AG09319 (cell line): ENCODE measurements around the gene LIFR.

Experiments used
- DNase-seq: peaks from one replicate; pipeline ENCODE4 v3.0.0-alpha.2; 2010; ENCODE audit warnings: low read depth; ENCODE audit errors: extremely low read depth
- CTCF ChIP-seq: IDR thresholded peaks from 2 replicates; pipeline ENCODE4 v1.5.1; 2011; ENCODE audit warnings: low read depth, mild to moderate bottlenecking, inconsistent platforms, low read length, moderate library complexity

Gene LIFR

DNA sequence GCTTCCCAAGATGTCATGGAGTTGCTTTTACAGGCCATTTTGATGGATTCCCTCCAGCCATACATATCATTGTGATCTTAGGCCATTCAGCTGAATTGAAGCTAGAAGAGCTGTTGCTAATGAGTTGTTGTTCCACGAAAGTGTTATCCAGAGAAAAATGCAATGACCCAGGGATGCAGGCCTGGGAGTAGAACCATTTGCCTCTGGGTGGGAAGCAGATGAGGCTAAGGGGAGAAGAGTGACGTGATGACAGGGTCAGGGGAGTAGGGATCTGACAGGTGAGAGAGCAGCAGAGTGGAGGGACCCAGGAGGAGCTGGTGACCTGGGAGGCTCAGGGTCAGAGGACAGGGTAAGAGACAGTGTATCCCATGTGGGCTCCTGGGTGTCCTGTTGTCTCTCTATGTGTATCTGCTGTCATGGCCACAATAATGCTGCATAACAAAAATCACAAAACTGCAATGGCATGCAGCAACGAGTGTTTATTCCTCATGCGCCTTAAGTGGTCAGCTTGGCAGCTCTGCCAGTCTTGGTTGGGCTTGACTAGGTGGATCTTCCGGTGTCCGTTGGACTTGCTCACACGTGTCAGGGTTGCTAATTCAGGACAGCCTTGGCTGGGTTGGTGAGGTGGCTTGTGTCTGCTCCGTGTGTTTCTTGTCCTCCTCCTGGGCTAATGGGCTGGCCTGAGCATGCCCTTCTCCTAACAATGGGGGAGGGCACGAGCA, 90.6 kb downstream of the LIFR start:
- DNase-seq, result no peak
- no peak for TF ChIP-seq CTCF

DNA sequence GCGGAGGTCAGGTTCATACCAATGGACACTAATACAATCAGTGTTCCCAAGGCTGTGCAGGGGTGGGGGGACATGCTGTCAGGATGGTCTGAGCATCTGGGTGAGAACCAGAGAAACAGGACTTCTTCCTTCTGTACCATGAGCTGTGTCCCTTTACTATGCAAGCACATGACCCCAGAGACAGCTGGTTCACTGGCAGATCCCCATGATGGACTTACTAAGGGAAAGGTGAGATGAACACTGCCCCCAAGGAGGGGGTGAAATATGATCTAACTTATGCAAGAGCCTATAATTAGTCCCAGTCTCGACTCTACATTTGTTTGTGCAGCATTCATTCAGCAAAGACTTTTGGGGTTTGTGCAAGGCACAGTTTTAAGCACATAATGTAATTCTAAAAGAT, 91.4 kb downstream of the LIFR start:
- TF ChIP-seq CTCF, result no peak
- peak; percentile 54 for DNase-seq

- no peak for TF ChIP-seq CTCF
- no peak for DNase-seq
Observed at GRCh38 chr5:38463634-38464521, 92.6 kb downstream of the LIFR start.

- no peak for DNase-seq
- no peak for TF ChIP-seq CTCF
Observed at GRCh38 chr5:38462976-38463633, 93.3 kb downstream of the LIFR start.

DNA sequence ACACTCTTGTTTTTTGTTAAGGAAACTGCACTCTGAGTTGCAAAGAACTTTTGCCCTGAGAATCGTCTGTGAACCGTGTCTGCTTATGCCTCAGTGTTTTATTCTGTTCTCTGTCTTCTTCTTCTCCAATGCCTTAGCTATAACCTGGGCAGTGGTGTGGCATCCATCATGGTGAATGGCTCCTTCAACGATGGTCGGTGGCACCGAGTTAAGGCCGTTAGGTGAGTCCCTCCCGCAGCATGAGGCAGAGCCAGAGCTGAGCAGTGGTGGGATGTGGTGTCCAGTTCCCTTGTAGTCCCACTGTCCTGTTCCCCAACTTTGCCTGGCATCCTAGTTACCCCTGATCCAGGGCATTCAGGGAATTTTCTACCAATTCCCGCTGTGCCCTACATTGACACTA, 98.3 kb downstream of the LIFR start:
- TF ChIP-seq CTCF, result no peak
- DNase-seq, result no peak

GRCh38 chr5:38456657-38457399, 99.6 kb downstream of the LIFR start:
- TF ChIP-seq CTCF, result no peak
- no peak for DNase-seq
